ENCODE results near the gene UNC13A. TPM values are rescaled to one million over a fixed set of nuclear protein-coding genes. Genes with fewer than 3 reads are reported as not detected.

Gene UNC13A
- polyA plus RNA-seq, 1 of the 3 experiments (the other 2 are of a cell fraction) = 0.38 TPM

DNA sequence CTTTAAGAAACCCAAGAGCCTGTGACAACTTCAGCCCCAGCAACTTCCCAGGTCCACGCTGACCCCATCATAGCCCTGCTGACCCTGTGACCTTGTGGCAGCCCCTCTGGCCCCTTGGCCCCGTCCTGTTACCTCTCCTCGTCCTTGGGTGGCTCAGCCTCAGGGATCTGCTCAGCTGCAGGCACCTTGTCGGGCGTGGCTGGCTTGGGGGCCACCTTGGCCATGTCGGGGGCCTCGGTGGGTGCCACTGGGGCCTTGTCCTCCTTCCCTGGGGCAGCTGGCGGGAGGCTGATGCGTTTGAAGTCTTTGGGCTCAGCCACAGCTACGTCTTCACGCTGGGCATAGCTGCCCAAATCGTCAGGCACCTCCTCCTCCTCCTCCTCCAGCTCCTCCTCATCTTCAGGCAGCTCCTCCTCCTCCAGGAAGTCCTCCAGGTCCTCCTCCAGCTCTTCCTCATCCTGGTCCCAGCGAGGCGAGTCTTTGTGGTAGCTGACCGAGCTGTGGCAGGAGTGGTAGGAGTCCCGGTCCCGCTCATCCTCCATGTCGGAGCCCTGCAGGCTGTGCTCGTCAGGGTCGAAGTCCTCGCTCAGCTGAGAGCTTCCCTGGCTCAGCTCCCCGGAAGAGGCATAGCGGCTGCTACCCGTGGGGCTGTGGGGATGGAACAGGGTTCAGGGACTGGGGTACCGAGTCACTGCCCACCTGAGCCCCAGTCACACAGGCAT, 32.2 kb downstream of the UNC13A start:
- CTCF ChIA-PET = no interaction called here

DNA sequence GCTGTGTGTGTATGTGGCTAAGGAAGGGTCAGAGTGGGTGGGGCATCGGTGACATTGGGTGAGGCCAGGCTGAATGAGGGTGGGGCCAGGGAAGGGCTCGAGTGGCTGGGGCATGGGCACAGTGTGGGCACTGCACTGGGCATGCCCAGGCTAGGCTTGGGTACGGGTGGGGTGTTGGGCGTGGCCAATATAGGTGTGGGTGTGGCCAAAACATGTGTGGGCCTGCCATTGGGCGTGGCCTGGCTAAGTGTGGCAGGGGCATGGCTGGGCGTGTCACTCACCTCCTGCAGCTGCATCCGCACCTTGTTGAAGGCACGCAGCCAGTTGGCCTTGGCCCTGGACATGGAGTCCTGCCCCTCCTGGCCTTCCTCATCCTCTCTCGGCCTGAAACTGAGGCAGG, 33.2 kb downstream of the UNC13A start:
- no peaks in the 10 kb centered on the region for H3F3A ChIP-seq (replicated peaks; ENCODE audit: insufficient read depth)
- no peak overlapping the region for H3K4me3 ChIP-seq (ENCODE audit: low read depth in 2 of 2, low read length in 1 of 2)
- no peak overlapping the region for H3K4me2 ChIP-seq
- H3K9ac ChIP-seq = no peak overlapping the region
- ChIA-PET POLR2A (no interaction called here), CTCF (no interaction called here)
- no peaks in the 10 kb centered on the region for H3K79me2 ChIP-seq (ENCODE audit: insufficient read depth)
- TF ChIP-seq CHD2 (IDR thresholded peaks at IDR 0.05; ENCODE audit: low read length, partially characterized antibody) = no peak
- no peak for TF ChIP-seq FOXJ3 (CRISPR knock-in tag; IDR thresholded peaks at IDR 0.05)
- TF ChIP-seq EP300 (IDR thresholded peaks at IDR 0.05; ENCODE audit: borderline replicate concordance in 1 of 2, low read depth in 1 of 2, low read length in 1 of 2) = no peak
- WGBS (ENCODE audit: low lambda C conversion rate) = 76% methylated on average over 9 of the region's 9 CpGs
- H3K9me3 ChIP-seq = no peaks in the 10 kb centered on the region
- no peaks in the 10 kb centered on the region for H3K36me3 ChIP-seq (replicated peaks in 1 of 2; ENCODE audit: control insufficient read depth in 1 of 2, insufficient read depth in 2 of 2, low read length in 1 of 2)
- H3K27me3 ChIP-seq (ENCODE audit: insufficient read depth) = no peaks in the 10 kb centered on the region
- no peak overlapping the region for H2AFZ ChIP-seq (ENCODE audit: low read depth)
- H4K20me1 ChIP-seq (ENCODE audit: insufficient read depth) = no peaks in the 10 kb centered on the region
- no peaks in the 10 kb centered on the region for H3K9me2 ChIP-seq
- H3K27ac ChIP-seq (ENCODE audit: low read depth in 2 of 2, low read length in 1 of 2) = no peak overlapping the region
- DNase-seq = peak; percentile 62
- H3K4me1 ChIP-seq (ENCODE audit: control insufficient read depth in 1 of 2, insufficient read depth in 2 of 2, low read depth in 1 of 2, low read length in 1 of 2) = no peaks in the 10 kb centered on the region

More for the DNA sequence above, 32.2 kb downstream of the UNC13A start:
- Histone ChIP-seq H3K9me2 (no peaks in the 10 kb centered on the region), H3K9me3 (no peaks in the 10 kb centered on the region), H3K4me3 (ENCODE audit: low read depth in 2 of 2, low read length in 1 of 2) (no peak overlapping the region), H4K20me1 (ENCODE audit: insufficient read depth) (no peaks in the 10 kb centered on the region), H2AFZ (ENCODE audit: low read depth) (no peak overlapping the region), H3K27ac (ENCODE audit: low read depth in 2 of 2, low read length in 1 of 2) (no peak overlapping the region), H3K4me2 (no peak overlapping the region), H3K36me3 (replicated peaks in 1 of 2; ENCODE audit: control insufficient read depth in 1 of 2, insufficient read depth in 2 of 2, low read length in 1 of 2) (no peaks in the 10 kb centered on the region), H3K4me1 (ENCODE audit: control insufficient read depth in 1 of 2, insufficient read depth in 2 of 2, low read depth in 1 of 2, low read length in 1 of 2) (no peaks in the 10 kb centered on the region), H3F3A (replicated peaks; ENCODE audit: insufficient read depth) (no peaks in the 10 kb centered on the region), H3K79me2 (ENCODE audit: insufficient read depth) (no peaks in the 10 kb centered on the region), H3K27me3 (ENCODE audit: insufficient read depth) (no peaks in the 10 kb centered on the region), H3K9ac (no peak overlapping the region)
- DNase-seq = no peak
- WGBS (ENCODE audit: low lambda C conversion rate) = 67% methylated on average over 15 of the region's 25 CpGs
- POLR2A ChIA-PET = no interaction called here
- no peak for TF ChIP-seq SIN3A (IDR thresholded peaks at IDR 0.05; ENCODE audit: borderline replicate concordance, low read depth, low read length)
- no peak for TF ChIP-seq SMC3 (IDR thresholded peaks at IDR 0.05; ENCODE audit: low read depth, low read length)
- TF ChIP-seq TAF1 (IDR thresholded peaks at IDR 0.05; ENCODE audit: borderline replicate concordance, low read depth, low read length) = no peak
- TF ChIP-seq YY1 (IDR thresholded peaks at IDR 0.05; ENCODE audit: low read depth) = no peak
- no peak for TF ChIP-seq IRF3 (IDR thresholded peaks at IDR 0.05; ENCODE audit: low read depth, low read length)
- TF ChIP-seq, protein P1, sequence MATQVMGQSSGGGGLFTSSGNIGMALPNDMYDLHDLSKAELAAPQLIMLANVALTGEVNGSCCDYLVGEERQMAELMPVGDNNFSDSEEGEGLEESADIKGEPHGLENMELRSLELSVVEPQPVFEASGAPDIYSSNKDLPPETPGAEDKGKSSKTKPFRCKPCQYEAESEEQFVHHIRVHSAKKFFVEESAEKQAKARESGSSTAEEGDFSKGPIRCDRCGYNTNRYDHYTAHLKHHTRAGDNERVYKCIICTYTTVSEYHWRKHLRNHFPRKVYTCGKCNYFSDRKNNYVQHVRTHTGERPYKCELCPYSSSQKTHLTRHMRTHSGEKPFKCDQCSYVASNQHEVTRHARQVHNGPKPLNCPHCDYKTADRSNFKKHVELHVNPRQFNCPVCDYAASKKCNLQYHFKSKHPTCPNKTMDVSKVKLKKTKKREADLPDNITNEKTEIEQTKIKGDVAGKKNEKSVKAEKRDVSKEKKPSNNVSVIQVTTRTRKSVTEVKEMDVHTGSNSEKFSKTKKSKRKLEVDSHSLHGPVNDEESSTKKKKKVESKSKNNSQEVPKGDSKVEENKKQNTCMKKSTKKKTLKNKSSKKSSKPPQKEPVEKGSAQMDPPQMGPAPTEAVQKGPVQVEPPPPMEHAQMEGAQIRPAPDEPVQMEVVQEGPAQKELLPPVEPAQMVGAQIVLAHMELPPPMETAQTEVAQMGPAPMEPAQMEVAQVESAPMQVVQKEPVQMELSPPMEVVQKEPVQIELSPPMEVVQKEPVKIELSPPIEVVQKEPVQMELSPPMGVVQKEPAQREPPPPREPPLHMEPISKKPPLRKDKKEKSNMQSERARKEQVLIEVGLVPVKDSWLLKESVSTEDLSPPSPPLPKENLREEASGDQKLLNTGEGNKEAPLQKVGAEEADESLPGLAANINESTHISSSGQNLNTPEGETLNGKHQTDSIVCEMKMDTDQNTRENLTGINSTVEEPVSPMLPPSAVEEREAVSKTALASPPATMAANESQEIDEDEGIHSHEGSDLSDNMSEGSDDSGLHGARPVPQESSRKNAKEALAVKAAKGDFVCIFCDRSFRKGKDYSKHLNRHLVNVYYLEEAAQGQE (IDR thresholded peaks at IDR 0.05; ENCODE audit: low read depth, low read length) = no peak
- TF ChIP-seq NRF1 (IDR thresholded peaks at IDR 0.05; ENCODE audit: low read depth, low read length) = no peak
